H9 (cell line): ENCODE measurements around the gene XXYLT1. TPM values are rescaled to one million over a fixed set of nuclear protein-coding genes. Genes with fewer than 3 reads are reported as not detected.

Experiments used
- DNase-seq: peaks from one replicate; pipeline ENCODE4 v3.0.0-alpha.2; 2017
- H2AFZ ChIP-seq: one replicate; pipeline ENCODE4 v1.6.1; 2013; ENCODE audit warnings: mild to moderate bottlenecking, low read length, control low read depth, moderate library complexity
- H2AK5ac ChIP-seq: 2 replicates; pipeline ENCODE4 v1.6.1; 2013; ENCODE audit warnings: low read length, control low read depth, mixed read lengths; ENCODE audit not compliant: insufficient read length
- H2BK120ac ChIP-seq: one replicate; pipeline ENCODE4 v1.6.1; 2013; ENCODE audit warnings: low read depth, mild to moderate bottlenecking, low read length, control low read depth, inconsistent platforms; ENCODE audit not compliant: poor library complexity, severe bottlenecking
- H2BK12ac ChIP-seq: 2 replicates; pipeline ENCODE4 v1.6.1; 2013; ENCODE audit warnings: low read length, control low read depth, mixed read lengths, low read depth; ENCODE audit not compliant: insufficient read length
- H2BK15ac ChIP-seq: 2 replicates; pipeline ENCODE4 v1.6.1; 2013; ENCODE audit warnings: low read depth, low read length, control low read depth
- H2BK20ac ChIP-seq: one replicate; pipeline ENCODE4 v1.6.1; 2013; ENCODE audit warnings: low read depth, mild to moderate bottlenecking, low read length, control low read depth, inconsistent platforms; ENCODE audit not compliant: poor library complexity, severe bottlenecking
- H2BK5ac ChIP-seq: 2 replicates; pipeline ENCODE4 v1.6.1; 2013; ENCODE audit warnings: low read length, control low read depth, mixed read lengths; ENCODE audit not compliant: insufficient read length
- H3K14ac ChIP-seq: 2 replicates; pipeline ENCODE4 v1.6.1; 2013; ENCODE audit warnings: low read length, control low read depth; ENCODE audit not compliant: insufficient read depth
- H3K18ac ChIP-seq: 2 replicates; pipeline ENCODE4 v1.6.1; 2013; ENCODE audit warnings: low read depth, mild to moderate bottlenecking, mixed read lengths, low read length, control low read depth; ENCODE audit not compliant: insufficient read length
- H3K23ac ChIP-seq: 2 replicates; pipeline ENCODE4 v1.6.1; 2013; ENCODE audit warnings: low read length, control low read depth, mixed read lengths, low read depth; ENCODE audit not compliant: insufficient read length
- H3K23me2 ChIP-seq: 2 replicates; pipeline ENCODE4 v1.6.1; 2013; ENCODE audit warnings: low read depth, mild to moderate bottlenecking, mixed read lengths, low read length, control low read depth; ENCODE audit not compliant: insufficient read length, poor library complexity, severe bottlenecking
- H3K27ac ChIP-seq: 2 replicates; pipeline ENCODE4 v1.5.1; 2013; ENCODE audit warnings: low read length, control low read depth, mixed read lengths, low read depth; ENCODE audit not compliant: insufficient read length
- H3K27me3 ChIP-seq: 2 replicates; pipeline ENCODE4 v1.6.1; 2013; ENCODE audit warnings: low read length, control low read depth, inconsistent platforms; ENCODE audit not compliant: insufficient read depth
- H3K4ac ChIP-seq: 2 replicates; pipeline ENCODE4 v1.6.1; 2013; ENCODE audit warnings: low read depth, mild to moderate bottlenecking, control low read depth, inconsistent platforms, low read length, moderate library complexity
- H3K4me1 ChIP-seq: 2 replicates; pipeline ENCODE4 v1.6.1; 2013; ENCODE audit warnings: low read length, control low read depth, inconsistent platforms; ENCODE audit not compliant: insufficient read depth
- H3K4me2 ChIP-seq: 2 replicates; pipeline ENCODE4 v1.6.1; 2013; ENCODE audit warnings: low read length, control low read depth, mixed read lengths; ENCODE audit not compliant: insufficient read length, insufficient read depth
- H3K56ac ChIP-seq: 2 replicates; pipeline ENCODE4 v1.6.1; 2013; ENCODE audit warnings: low read depth, mild to moderate bottlenecking, mixed read lengths, low read length, control low read depth; ENCODE audit not compliant: insufficient read length
- H3K79me1 ChIP-seq: 2 replicates; pipeline ENCODE4 v1.6.1; 2013; ENCODE audit warnings: low read depth, mild to moderate bottlenecking, moderate library complexity, low read length, control low read depth, inconsistent platforms; ENCODE audit not compliant: insufficient read depth, poor library complexity, severe bottlenecking
- H3K79me2 ChIP-seq: 2 replicates; pipeline ENCODE4 v1.6.1; 2013; ENCODE audit warnings: low read length, control low read depth, inconsistent platforms; ENCODE audit not compliant: insufficient read depth
- H3K9ac ChIP-seq: 2 replicates; pipeline ENCODE4 v1.6.1; 2013; ENCODE audit warnings: low read length, control low read depth, mixed read lengths; ENCODE audit not compliant: insufficient read length; ENCODE audit errors: extremely low read depth
- H3K9me3 ChIP-seq: one replicate; pipeline ENCODE4 v1.6.1; 2013; ENCODE audit warnings: low read depth, low read length, inconsistent platforms; ENCODE audit not compliant: control insufficient read depth
- H3T11ph ChIP-seq: one replicate; pipeline ENCODE4 v1.6.1; 2013; ENCODE audit warnings: mild to moderate bottlenecking, low read length, control low read depth, inconsistent platforms
- H4K20me1 ChIP-seq: one replicate; pipeline ENCODE4 v1.6.1; 2013; ENCODE audit not compliant: control insufficient read depth, insufficient read length, insufficient read depth
- H4K5ac ChIP-seq: 2 replicates; pipeline ENCODE4 v1.6.1; 2013; ENCODE audit warnings: low read depth, mild to moderate bottlenecking, mixed read lengths, low read length, control low read depth; ENCODE audit not compliant: insufficient read length
- H4K8ac ChIP-seq: replicated peaks from 2 replicates; pipeline ENCODE4 v1.6.1; 2013; ENCODE audit warnings: low read length, control low read depth, mixed read lengths, low read depth; ENCODE audit not compliant: insufficient read length
- H4K91ac ChIP-seq: 2 replicates; pipeline ENCODE4 v1.6.1; 2013; ENCODE audit warnings: low read depth, mild to moderate bottlenecking, moderate library complexity, mixed read lengths, low read length, control low read depth; ENCODE audit not compliant: insufficient read length
- H3K27ac Mint-ChIP-seq, 3 experiments: 2 replicates in 2 of 3; 3 replicates in 1 of 3; pipeline ENCODE4 v1.8.0; 2020 to 2021; ENCODE audit warnings: mixed read lengths in 3 of 3, mild to moderate bottlenecking in 1 of 3, moderate library complexity in 1 of 3
- H3K27me3 Mint-ChIP-seq: 2 replicates; pipeline ENCODE4 v1.8.0; 2021; ENCODE audit warnings: low read depth, mild to moderate bottlenecking, moderate library complexity, mixed read lengths
- H3K36me3 Mint-ChIP-seq, 3 experiments: 2 replicates in 2 of 3; 3 replicates in 1 of 3; pipeline ENCODE4 v1.8.0; 2020 to 2021; ENCODE audit warnings: low read depth in 3 of 3, mixed read lengths in 3 of 3; ENCODE audit not compliant: insufficient read depth in 1 of 3
- H3K4me1 Mint-ChIP-seq, 2 experiments: 2 replicates each; pipeline ENCODE4 v1.8.0; 2020; ENCODE audit warnings: mixed read lengths in 2 of 2
- H3K4me3 Mint-ChIP-seq, 2 experiments: 2 replicates in 1 of 2; 3 replicates in 1 of 2; pipeline ENCODE4 v1.8.0; 2020 to 2021; ENCODE audit warnings: mild to moderate bottlenecking in 2 of 2, mixed read lengths in 2 of 2, moderate library complexity in 1 of 2
- H3K9me3 Mint-ChIP-seq, 2 experiments: 2 replicates in 1 of 2; 3 replicates in 1 of 2; pipeline ENCODE4 v1.8.0; 2020; ENCODE audit warnings: mild to moderate bottlenecking in 2 of 2, mixed read lengths in 2 of 2, moderate library complexity in 1 of 2
- WGBS: extraction: QIAGEN DNeasy Blood & Tissue Kit; methylation state at CpG from one replicate; pipeline ENCODE4 v1.1.7; 2013; ENCODE audit warnings: missing lambda C conversion rate, low lambda C conversion rate, mixed read lengths; ENCODE audit not compliant: insufficient read length; ENCODE audit errors: extremely low coverage; 5-methylcytosine and 5-hydroxymethylcytosine counted together
- total RNA-seq: library from RNA; stranded (reverse); gene quantifications from 2 replicates; pipeline ENCODE4 v1.2.1, GENCODE V29; 2021
- TF ChIP-seq, protein P1 (sequence below): fragments of 200-600 bp; sonication (generic); conservative IDR thresholded peaks from 3 replicates; pipeline ENCODE4 v1.8.0; 2021; ENCODE audit warnings: antibody characterized with exemption, mild to moderate bottlenecking

XXYLT1 gene
- total RNA-seq, 1 experiment from 2014 or later, result 22.7 TPM

DNA sequence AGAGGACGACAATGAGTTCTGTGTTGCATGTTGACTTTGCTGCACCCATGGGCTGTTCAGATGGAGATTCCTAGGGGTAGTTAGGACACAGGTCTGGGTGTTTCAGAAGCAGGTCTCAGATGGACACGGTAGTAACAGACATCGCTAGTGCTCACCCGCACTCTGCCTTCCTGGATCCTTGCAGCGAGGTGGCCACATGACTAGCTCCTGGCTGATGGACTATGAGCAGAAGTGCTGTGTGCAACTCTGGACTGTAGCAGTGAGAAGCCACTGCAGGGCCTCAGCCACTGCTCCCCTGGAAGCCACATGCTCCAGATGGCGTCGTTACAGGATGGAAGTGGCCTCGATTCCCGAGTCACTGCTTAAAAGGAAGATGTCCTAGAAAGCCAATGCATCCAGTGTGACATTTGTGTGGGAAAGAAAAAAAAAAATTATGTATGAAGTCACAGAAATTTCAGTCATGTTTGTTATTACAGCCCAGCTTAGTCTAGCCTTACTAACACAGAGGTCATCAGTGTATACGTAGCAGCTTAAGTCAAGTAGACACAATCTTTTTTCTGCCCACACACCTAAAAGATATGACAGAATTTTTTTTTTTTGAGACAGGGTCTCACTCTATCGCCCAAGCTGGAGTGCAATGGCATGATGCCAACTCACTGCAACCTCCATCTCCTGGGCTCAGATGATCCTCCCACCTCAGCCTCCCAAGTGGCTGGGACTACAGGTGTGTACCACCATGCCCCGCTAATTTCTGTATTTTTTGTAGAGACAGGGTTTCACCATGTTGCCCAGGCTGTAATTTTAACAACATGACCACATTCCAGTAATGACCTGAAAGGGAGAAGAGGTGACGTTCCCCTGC, 95.3 kb downstream of the XXYLT1 start:
- Histone ChIP-seq H2AK5ac (no peak overlapping the region), H2BK120ac (no peak overlapping the region)
- no peak overlapping the region for H3K4me3 Mint-ChIP-seq

More for the DNA sequence above, 95.3 kb downstream of the XXYLT1 start:
- Histone ChIP-seq H4K5ac (no peak overlapping the region), H3K4me2 (no peak overlapping the region), H3K9ac (no peak overlapping the region), H3K23ac (no peak overlapping the region), H3K14ac (no peak overlapping the region), H3K18ac (no peak overlapping the region), H2BK12ac (no peak overlapping the region), H3K4ac (no peak overlapping the region), H2BK5ac (no peak overlapping the region), H4K20me1 (no peaks in the 10 kb centered on the region), H3K27me3 (no peaks in the 10 kb centered on the region), H4K91ac (no peak overlapping the region), H3K4me1 (peaks cover 2% of the 10 kb centered on the region; the same call in 1 of the 2 replicates), H4K8ac (no peak overlapping the region), H3K56ac (no peak overlapping the region), H3K23me2 (no peaks in the 10 kb centered on the region), H3K79me2 (0 out of 2 replicates have a peak, but pooled peaks cover 2% of the 10 kb centered on the region), H2AFZ (no peak overlapping the region), H2BK20ac (no peak overlapping the region), H2BK15ac (no peak overlapping the region), H3K9me3 (no peaks in the 10 kb centered on the region), H3T11ph (no peak overlapping the region), H3K79me1 (no peaks in the 10 kb centered on the region), H3K27ac (no peak overlapping the region)
- TF ChIP-seq, protein P1, sequence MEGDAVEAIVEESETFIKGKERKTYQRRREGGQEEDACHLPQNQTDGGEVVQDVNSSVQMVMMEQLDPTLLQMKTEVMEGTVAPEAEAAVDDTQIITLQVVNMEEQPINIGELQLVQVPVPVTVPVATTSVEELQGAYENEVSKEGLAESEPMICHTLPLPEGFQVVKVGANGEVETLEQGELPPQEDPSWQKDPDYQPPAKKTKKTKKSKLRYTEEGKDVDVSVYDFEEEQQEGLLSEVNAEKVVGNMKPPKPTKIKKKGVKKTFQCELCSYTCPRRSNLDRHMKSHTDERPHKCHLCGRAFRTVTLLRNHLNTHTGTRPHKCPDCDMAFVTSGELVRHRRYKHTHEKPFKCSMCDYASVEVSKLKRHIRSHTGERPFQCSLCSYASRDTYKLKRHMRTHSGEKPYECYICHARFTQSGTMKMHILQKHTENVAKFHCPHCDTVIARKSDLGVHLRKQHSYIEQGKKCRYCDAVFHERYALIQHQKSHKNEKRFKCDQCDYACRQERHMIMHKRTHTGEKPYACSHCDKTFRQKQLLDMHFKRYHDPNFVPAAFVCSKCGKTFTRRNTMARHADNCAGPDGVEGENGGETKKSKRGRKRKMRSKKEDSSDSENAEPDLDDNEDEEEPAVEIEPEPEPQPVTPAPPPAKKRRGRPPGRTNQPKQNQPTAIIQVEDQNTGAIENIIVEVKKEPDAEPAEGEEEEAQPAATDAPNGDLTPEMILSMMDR, result no peak
- WGBS, result no CpG with 5 or more reads among the region's 13 CpGs
- no peak for DNase-seq
- H3K36me3 Mint-ChIP-seq, result peaks cover 11 to 16% (median 13%) of the 10 kb centered on the region in 3 experiments
- H3K4me1 Mint-ChIP-seq, result peaks cover 31 to 34% of the 10 kb centered on the region in 2 experiments
- H3K27ac Mint-ChIP-seq, result peak overlapping the region in 2 of 3 experiments; percentile 16 to 60; a peak in 3 of 7 replicates
- H3K9me3 Mint-ChIP-seq, result no peaks in the 10 kb centered on the region
- no peaks in the 10 kb centered on the region; the same call in none of the 2 replicates for H3K27me3 Mint-ChIP-seq
